GM06990 (cell line): ENCODE data around the gene GPR4.
"Not testable (repeated sequence)": the region's sequence is repeated elsewhere in the genome, so short reads cannot be mapped to it uniquely, and the experiment has no call there.

Source experiments
- DNase-seq: peaks from one replicate; pipeline ENCODE4 v3.0.0-alpha.2; 2011; ENCODE audit not compliant: insufficient read length; ENCODE audit errors: extremely low read depth
- H3K27me3 ChIP-seq: replicated peaks from 2 replicates; pipeline ENCODE4 v1.6.0; 2011; ENCODE audit warnings: low read length; ENCODE audit not compliant: control insufficient read depth, insufficient read depth
- H3K36me3 ChIP-seq: 2 replicates; pipeline ENCODE4 v1.5.1; 2011; ENCODE audit warnings: low read length; ENCODE audit not compliant: control insufficient read depth, insufficient read depth
- H3K4me3 ChIP-seq: replicated peaks from 2 replicates; pipeline ENCODE4 v1.5.1; 2011; ENCODE audit warnings: low read depth, mild to moderate bottlenecking, control low read depth, low read length
- CTCF ChIP-seq: IDR thresholded peaks from 2 replicates; pipeline ENCODE4 v1.5.1; 2011; ENCODE audit warnings: low read length, control low read depth, mild to moderate bottlenecking, inconsistent platforms; ENCODE audit not compliant: insufficient read depth, poor library complexity, severe bottlenecking

The GPR4 gene

GRCh38 chr19:45630463-45630862 lies 28.5 kb upstream of the GPR4 start:
- DNase-seq, result peak; percentile 58
- Histone ChIP-seq H3K4me3 (no peak overlapping the region), H3K27me3 (no peaks in the 10 kb centered on the region), H3K36me3 (peaks cover 17% of the 10 kb centered on the region)
- TF ChIP-seq CTCF, result no peak

GRCh38 chr19:45629704-45630103 lies 27.7 kb upstream of the GPR4 start:
- H3K36me3 ChIP-seq, result peaks cover 19% of the 10 kb centered on the region
- no peak for TF ChIP-seq CTCF

GRCh38 chr19:45628219-45628618 lies 26.2 kb upstream of the GPR4 start:
- not testable (repeated sequence) for H3K4me3 ChIP-seq, H3K27me3 ChIP-seq, DNase-seq
- peaks cover 21% of the 10 kb centered on the region for H3K36me3 ChIP-seq

More at GRCh38 chr19:45629704-45630103, 27.7 kb upstream of the GPR4 start:
- DNase-seq, result no peak
- no peak overlapping the region for H3K4me3 ChIP-seq
- H3K27me3 ChIP-seq, result no peaks in the 10 kb centered on the region

- Histone ChIP-seq H3K27me3 (no peaks in the 10 kb centered on the region), H3K36me3 (peaks cover 27% of the 10 kb centered on the region), H3K4me3 (no peak overlapping the region)
- no peak for DNase-seq
- TF ChIP-seq CTCF, result no peak
Measured at GRCh38 chr19:45623984-45624383, 22.0 kb upstream of the GPR4 start.

GRCh38 chr19:45621976-45622503 lies 20.0 kb upstream of the GPR4 start:
- Histone ChIP-seq H3K27me3 (no peaks in the 10 kb centered on the region), H3K4me3 (no peak overlapping the region), H3K36me3 (peaks cover 29% of the 10 kb centered on the region)
- no peak for TF ChIP-seq CTCF
- DNase-seq, result no peak

- DNase-seq, result no peak
- peaks cover 29% of the 10 kb centered on the region for H3K36me3 ChIP-seq
- no peak for TF ChIP-seq CTCF
Measured at GRCh38 chr19:45621389-45621788, 19.4 kb upstream of the GPR4 start.

More at GRCh38 chr19:45621389-45621788, 19.4 kb upstream of the GPR4 start:
- Histone ChIP-seq H3K27me3 (no peaks in the 10 kb centered on the region), H3K4me3 (no peak overlapping the region)
